OCI-LY7 (cell line): Measurements from ENCODE around the gene GPR32. TPM values are rescaled to one million over a fixed set of nuclear protein-coding genes. Genes with fewer than 3 reads are reported as not detected.

Experiments used
- BruUV-seq: library from RNA; stranded (reverse); fragments of 400-500 nt; replicated peaks from 2 replicates; lab custom pipeline; 2021; lab: Mats Ljungman, UMichigan
- CTCF ChIA-PET: fragments of 300-600 bp; sonication (Branson Sonifier 250); formaldehyde crosslinking; loops from one replicate; lab custom pipeline; 2022; ENCODE audit warnings: antibody characterized with exemption; ENCODE audit not compliant: unreplicated experiment; lab: Charles Lee
- POLR2A ChIA-PET: fragments of 300-600 bp; sonication (Branson Sonifier 250); formaldehyde crosslinking; loops from one replicate; lab custom pipeline; 2022; ENCODE audit warnings: antibody characterized with exemption; lab: Charles Lee
- DNase-seq: peaks from one replicate; pipeline ENCODE4 v3.0.0-alpha.2; 2015; ENCODE audit warnings: low spot score
- H2AFZ ChIP-seq: fragments of 200-600 bp; sonication (generic), shearing (Covaris generic); 2 replicates; pipeline ENCODE4 v1.6.1; 2014; ENCODE audit warnings: mild to moderate bottlenecking, antibody characterized with exemption, low read length, moderate library complexity
- H3K27ac ChIP-seq: fragments of 200-600 bp; sonication (generic); 2 replicates; pipeline ENCODE4 v1.5.1; 2014; ENCODE audit warnings: mixed run types, low read depth, mild to moderate bottlenecking, moderate library complexity, low read length, inconsistent platforms; ENCODE audit not compliant: poor library complexity, severe bottlenecking
- H3K36me3 ChIP-seq: fragments of 200-600 bp; sonication (generic); 2 replicates; pipeline ENCODE4 v1.6.1; 2014; ENCODE audit warnings: mild to moderate bottlenecking, antibody characterized with exemption, low read length, moderate library complexity, mixed read lengths; ENCODE audit not compliant: insufficient read depth
- H3K4me1 ChIP-seq: fragments of 200-600 bp; sonication (generic); 2 replicates; pipeline ENCODE4 v1.5.1; 2014; ENCODE audit warnings: mild to moderate bottlenecking, low read length; ENCODE audit not compliant: insufficient read depth, poor library complexity, severe bottlenecking
- H3K4me2 ChIP-seq: fragments of 200-600 bp; sonication (generic); 2 replicates; pipeline ENCODE4 v1.6.1; 2014; ENCODE audit warnings: mild to moderate bottlenecking, low read length
- H3K4me3 ChIP-seq: fragments of 200-600 bp; sonication (generic); 2 replicates; pipeline ENCODE4 v1.5.1; 2014; ENCODE audit warnings: mild to moderate bottlenecking, low read depth, low read length; ENCODE audit not compliant: poor library complexity, severe bottlenecking
- H3K79me2 ChIP-seq: fragments of 200-600 bp; sonication (generic); 2 replicates; pipeline ENCODE4 v1.6.1; 2016; ENCODE audit warnings: low read depth, mild to moderate bottlenecking, low read length, moderate library complexity, mixed read lengths; ENCODE audit not compliant: insufficient read depth
- H3K9me2 ChIP-seq: fragments of 200-600 bp; sonication (generic); 2 replicates; pipeline ENCODE4 v1.6.1; 2016; ENCODE audit warnings: mild to moderate bottlenecking, low read length, mixed read lengths; ENCODE audit not compliant: insufficient read depth
- H3K9me3 ChIP-seq: fragments of 200-600 bp; sonication (generic); 2 replicates; pipeline ENCODE4 v1.6.1; 2014; ENCODE audit warnings: mild to moderate bottlenecking, mixed run types, low read length, mixed read lengths
- H4K20me1 ChIP-seq: fragments of 200-600 bp; sonication (generic); 2 replicates; pipeline ENCODE4 v1.6.1; 2014; ENCODE audit warnings: mild to moderate bottlenecking, antibody characterized with exemption, low read length, moderate library complexity, mixed read lengths; ENCODE audit not compliant: insufficient read depth
- EZH2phosphoT487 ChIP-seq: fragments of 200-600 bp; sonication (generic); IDR thresholded peaks from 2 replicates; pipeline ENCODE4 v1.6.1; 2018; ENCODE audit warnings: low read depth, borderline replicate concordance, mild to moderate bottlenecking, mixed run types, antibody characterized with exemption, low read length, moderate library complexity, mixed read lengths
- intact Hi-C: fragments of 100-400 bp; cut with micrococcal nuclease; formaldehyde crosslinking; loops from one replicate; pipeline ENCODE4 v1.10.0; 2022; ENCODE audit not compliant: unreplicated experiment
- total RNA-seq, 2 experiments: library from RNA; depleted of rRNA in 1 of 2; stranded (reverse); fragments of >200 nt in 1 of 2; shearing (Covaris generic) in 1 of 2; gene quantifications; 2 replicates each; pipeline ENCODE4 v1.2.3, GENCODE V29; 2014 to 2022
- TF ChIP-seq, protein P1 (sequence below): fragments of 200-600 bp; sonication (generic); conservative IDR thresholded peaks from 2 replicates; pipeline ENCODE4 v1.5.1; 2014; ENCODE audit warnings: mild to moderate bottlenecking, antibody characterized with exemption, low read length, moderate library complexity, mixed read lengths

GPR32 gene
- total RNA-seq, 2 experiments from 2014 or later, result not detected

DNA sequence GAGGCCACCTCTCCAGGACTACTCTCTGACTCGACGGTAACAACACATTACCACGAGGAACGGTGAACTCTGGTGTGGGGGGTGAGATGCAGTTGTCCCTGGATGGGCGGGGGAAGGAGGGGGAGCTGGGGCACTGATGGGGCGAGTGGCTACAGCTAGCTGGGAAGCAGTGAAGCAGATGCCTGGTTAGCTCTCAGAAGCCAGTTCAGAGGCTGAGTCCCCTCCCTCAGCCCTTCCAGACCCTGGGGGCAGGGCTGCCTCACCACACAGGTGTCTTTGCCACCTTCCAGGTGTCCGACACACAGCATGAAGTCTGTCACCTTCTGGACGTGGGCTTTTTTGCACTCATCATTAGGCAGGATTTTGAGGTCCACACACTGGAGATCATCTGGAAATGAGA lies 49.4 kb downstream of the GPR32 start:
- Histone ChIP-seq H3K4me3 (no peak overlapping the region), H4K20me1 (no peaks in the 10 kb centered on the region), H2AFZ (no peak overlapping the region), H3K9me2 (no peaks in the 10 kb centered on the region), H3K4me2 (peak overlapping the region; percentile 37; the same call in 1 of the 2 replicates), H3K36me3 (no peaks in the 10 kb centered on the region), H3K4me1 (peaks cover 30% of the 10 kb centered on the region), H3K27ac (no peak overlapping the region), H3K79me2 (no peaks in the 10 kb centered on the region), H3K9me3 (no peaks in the 10 kb centered on the region)
- ChIA-PET POLR2A (no interaction called here), CTCF (interaction anchor here (1.0 kb wide), 1 partner anchor 96 kb away, joined by 3 read pairs; the partner anchor contains the start of gene CLEC11A)
- no peak for DNase-seq
- intact Hi-C loops, result loop anchor here (2.0 kb wide), 1 partner anchor 15 kb away; no protein-coding TSS in a partner anchor
- TF ChIP-seq EZH2phosphoT487, result no peak
- TF ChIP-seq, protein P1, sequence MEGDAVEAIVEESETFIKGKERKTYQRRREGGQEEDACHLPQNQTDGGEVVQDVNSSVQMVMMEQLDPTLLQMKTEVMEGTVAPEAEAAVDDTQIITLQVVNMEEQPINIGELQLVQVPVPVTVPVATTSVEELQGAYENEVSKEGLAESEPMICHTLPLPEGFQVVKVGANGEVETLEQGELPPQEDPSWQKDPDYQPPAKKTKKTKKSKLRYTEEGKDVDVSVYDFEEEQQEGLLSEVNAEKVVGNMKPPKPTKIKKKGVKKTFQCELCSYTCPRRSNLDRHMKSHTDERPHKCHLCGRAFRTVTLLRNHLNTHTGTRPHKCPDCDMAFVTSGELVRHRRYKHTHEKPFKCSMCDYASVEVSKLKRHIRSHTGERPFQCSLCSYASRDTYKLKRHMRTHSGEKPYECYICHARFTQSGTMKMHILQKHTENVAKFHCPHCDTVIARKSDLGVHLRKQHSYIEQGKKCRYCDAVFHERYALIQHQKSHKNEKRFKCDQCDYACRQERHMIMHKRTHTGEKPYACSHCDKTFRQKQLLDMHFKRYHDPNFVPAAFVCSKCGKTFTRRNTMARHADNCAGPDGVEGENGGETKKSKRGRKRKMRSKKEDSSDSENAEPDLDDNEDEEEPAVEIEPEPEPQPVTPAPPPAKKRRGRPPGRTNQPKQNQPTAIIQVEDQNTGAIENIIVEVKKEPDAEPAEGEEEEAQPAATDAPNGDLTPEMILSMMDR, result no peak
- no TSS peak for BruUV-seq

DNA sequence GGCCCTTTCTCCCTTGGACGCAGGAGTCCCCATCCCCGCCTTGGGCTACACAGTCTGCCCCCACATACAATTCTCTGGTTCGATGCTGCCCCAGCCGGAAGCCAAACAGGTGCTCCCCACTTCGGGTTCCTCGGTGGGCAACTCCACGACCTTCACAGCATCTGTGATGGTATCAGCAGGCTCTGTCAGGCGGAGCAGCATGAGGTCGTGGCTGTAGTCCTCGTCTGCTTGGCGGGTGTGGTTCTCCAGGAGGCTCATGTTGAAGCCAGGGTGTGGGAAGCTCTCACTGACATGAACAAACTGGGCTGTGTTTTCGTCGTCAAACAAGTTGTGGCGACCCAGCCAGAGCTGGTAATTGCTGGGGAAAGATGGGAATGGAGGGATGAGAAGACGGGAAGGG lies 49.8 kb downstream of the GPR32 start:
- no peak overlapping the region for H3K27ac ChIP-seq
- no peaks in the 10 kb centered on the region for H4K20me1 ChIP-seq
- H3K79me2 ChIP-seq, result no peaks in the 10 kb centered on the region
- no TSS peak for BruUV-seq
- H3K4me2 ChIP-seq, result peak overlapping the region; percentile 37; the same call in 1 of the 2 replicates
- ChIA-PET CTCF (interaction anchor here (1.0 kb wide), 1 partner anchor 97 kb away, joined by 3 read pairs; the partner anchor contains the start of gene CLEC11A), POLR2A (no interaction called here)
- no peaks in the 10 kb centered on the region for H3K9me3 ChIP-seq
- intact Hi-C loops, result no loop called here
- TF ChIP-seq EZH2phosphoT487, result no peak
- peak; percentile 22 for DNase-seq
- H3K9me2 ChIP-seq, result no peaks in the 10 kb centered on the region
- H3K4me1 ChIP-seq, result peaks cover 30% of the 10 kb centered on the region
- H3K36me3 ChIP-seq, result no peaks in the 10 kb centered on the region
- H3K4me3 ChIP-seq, result no peak overlapping the region
- no peak overlapping the region for H2AFZ ChIP-seq

DNA sequence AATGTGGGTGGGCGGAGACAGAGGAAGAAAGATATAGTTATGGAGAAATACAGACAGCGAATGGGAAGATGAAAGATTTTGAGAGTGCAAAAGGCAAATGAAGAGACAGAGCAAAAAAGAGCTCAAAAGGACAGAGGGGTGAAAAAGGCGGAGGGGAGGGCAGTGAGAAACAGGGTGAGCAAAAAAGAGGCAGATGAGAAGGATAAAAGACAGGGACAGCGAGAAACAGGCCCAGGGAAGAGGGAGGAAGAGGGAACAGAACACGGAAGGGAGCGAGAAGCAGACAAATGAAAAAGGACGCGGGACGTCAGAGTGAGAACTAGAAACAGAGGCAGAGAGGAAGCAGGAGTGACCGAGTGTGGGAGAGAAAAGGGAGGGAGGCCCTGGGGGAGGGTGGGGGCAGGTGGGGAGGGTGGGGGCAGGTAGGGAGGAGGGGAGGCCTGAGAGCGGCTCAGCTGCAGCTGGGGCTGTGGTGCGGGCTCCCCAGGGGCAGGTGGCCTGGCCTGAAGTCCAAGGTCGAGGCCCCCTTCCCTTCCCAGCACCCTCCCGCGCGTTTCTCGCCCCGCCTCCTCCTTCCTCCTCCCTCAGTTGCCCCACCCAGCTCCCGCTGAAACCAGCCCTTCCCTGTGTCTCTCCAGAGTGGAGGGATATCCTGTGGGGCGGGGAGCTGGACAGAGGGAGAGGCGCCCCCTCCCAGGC lies 50.4 kb downstream of the GPR32 start:
- ChIA-PET POLR2A (no interaction called here), CTCF (interaction anchor here (1.0 kb wide), 1 partner anchor 97 kb away, joined by 3 read pairs; the partner anchor contains the start of gene CLEC11A)
- H3K27ac ChIP-seq, result no peak overlapping the region
- H4K20me1 ChIP-seq, result no peaks in the 10 kb centered on the region
- intact Hi-C loops, result no loop called here
- no peak overlapping the region for H2AFZ ChIP-seq
- H3K36me3 ChIP-seq, result no peaks in the 10 kb centered on the region
- peak overlapping the region; percentile 44 for H3K4me2 ChIP-seq
- no TSS peak for BruUV-seq
- no peaks in the 10 kb centered on the region for H3K79me2 ChIP-seq
- DNase-seq, result peak; percentile 41
- no peak for TF ChIP-seq EZH2phosphoT487
- TF ChIP-seq, protein P1, result no peak
- H3K4me3 ChIP-seq, result no peak overlapping the region
- H3K9me2 ChIP-seq, result no peaks in the 10 kb centered on the region
- no peaks in the 10 kb centered on the region for H3K9me3 ChIP-seq
- H3K4me1 ChIP-seq, result peaks cover 30% of the 10 kb centered on the region
